ENCODE measurements around the gene TGFB1.
A peak's percentile ranks its signal among the peaks of the same experiment; 100 is the strongest.
"Not testable (repeated sequence)": the region's sequence is repeated elsewhere in the genome, so short reads cannot be mapped to it uniquely, and the experiment has no call there.

Gene TGFB1

GRCh38 chr19:41367848-41368301 is 14.2 kb upstream of the TGFB1 start:
- no peak for DNase-seq

- no peak for DNase-seq
These were observed 12.4 kb upstream of the TGFB1 start for GRCh38 chr19:41366089-41366488.

GRCh38 chr19:41364524-41365391 is 11.0 kb upstream of the TGFB1 start:
- peak in 1 of 2 donors; percentile 35 for DNase-seq

GRCh38 chr19:41363753-41364523 is 10.2 kb upstream of the TGFB1 start, which contains the start of gene B9D2:
Gene B9D2 (minus strand): TSS chr19:41364149. CDS start chr19:41363519, 630 bp downstream.
- peak; percentile 96 to 97 for DNase-seq

- DNase-seq = no peak
These were observed 9.6 kb upstream of the TGFB1 start for GRCh38 chr19:41363371-41363752.

GRCh38 chr19:41362143-41362847 is 8.6 kb upstream of the TGFB1 start:
- no peak for DNase-seq

- no peak for DNase-seq
These were observed 6.0 kb upstream of the TGFB1 start for GRCh38 chr19:41359741-41360140.

GRCh38 chr19:41357746-41358145 is 4.0 kb upstream of the TGFB1 start:
- no peak for DNase-seq

- DNase-seq = no peak
These were observed 3.4 kb upstream of the TGFB1 start for GRCh38 chr19:41356984-41357739.

- no peak for DNase-seq
These were observed 2.1 kb upstream of the TGFB1 start for GRCh38 chr19:41355802-41356201.

- DNase-seq = no peak
These were observed 1.3 kb upstream of the TGFB1 start for GRCh38 chr19:41355035-41355434.

- no peak for DNase-seq
These were observed 726 bp upstream of the TGFB1 start for GRCh38 chr19:41354343-41354953.

GRCh38 chr19:41352609-41353465 is 885 bp downstream of the TGFB1 start:
- DNase-seq = peak in 1 of 2 donors; percentile 19

GRCh38 chr19:41352279-41352608 is 1.5 kb downstream of the TGFB1 start:
- no peak for DNase-seq

- DNase-seq = peak in 1 of 2 donors; percentile 31
These were observed 2.1 kb downstream of the TGFB1 start for GRCh38 chr19:41351339-41352245.

GRCh38 chr19:41350735-41351338 is 2.9 kb downstream of the TGFB1 start:
- DNase-seq = no peak

GRCh38 chr19:41346916-41347315 is 6.8 kb downstream of the TGFB1 start:
- DNase-seq = not testable (repeated sequence)

GRCh38 chr19:41344162-41344561 is 9.6 kb downstream of the TGFB1 start:
- no peak for DNase-seq

All from hippocampal formation (tissue), 2 donors.